DOHH2 (cell line): Measurements from ENCODE around the gene MRPL12.

ENCODE experiments used
- EZH2phosphoT487 ChIP-seq: fragments of 200-600 bp; sonication (generic); IDR thresholded peaks from 2 replicates; pipeline ENCODE4 v1.6.1; 2017; ENCODE audit warnings: borderline replicate concordance, mild to moderate bottlenecking, antibody characterized with exemption, low read length, moderate library complexity, mixed read lengths
- TF ChIP-seq, protein P1 (sequence below): fragments of 200-600 bp; sonication (generic); IDR thresholded peaks from one replicate; pipeline ENCODE4 v1.5.1; 2014; ENCODE audit warnings: antibody characterized with exemption, mild to moderate bottlenecking, low read depth, low read length; ENCODE audit not compliant: poor library complexity, severe bottlenecking

DNA sequence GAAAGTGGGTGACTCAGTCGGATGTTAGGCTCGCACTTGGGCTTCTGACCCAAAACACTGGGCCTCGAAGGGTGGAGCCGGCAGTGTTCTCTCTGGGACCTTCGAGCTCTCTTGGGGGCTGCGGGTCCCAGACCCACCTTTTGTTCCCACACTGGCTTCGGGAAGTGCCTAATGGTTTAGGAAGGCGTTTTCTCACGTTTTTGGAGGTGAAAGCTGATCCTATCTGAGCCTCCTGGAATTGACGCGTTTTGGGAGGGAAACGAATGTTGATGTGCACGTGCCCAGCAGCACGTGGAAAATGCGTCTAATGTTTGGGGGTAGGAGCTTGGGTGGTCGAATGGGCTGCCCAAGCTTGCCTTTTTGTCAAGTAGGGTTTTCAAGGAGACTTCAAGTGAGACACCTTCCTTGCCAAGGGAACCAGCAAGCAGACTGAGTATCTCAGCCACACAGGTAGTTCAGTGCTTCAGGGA lies 18.7 kb upstream of the MRPL12 start:
- TF ChIP-seq EZH2phosphoT487 = no peak
- TF ChIP-seq, protein P1, sequence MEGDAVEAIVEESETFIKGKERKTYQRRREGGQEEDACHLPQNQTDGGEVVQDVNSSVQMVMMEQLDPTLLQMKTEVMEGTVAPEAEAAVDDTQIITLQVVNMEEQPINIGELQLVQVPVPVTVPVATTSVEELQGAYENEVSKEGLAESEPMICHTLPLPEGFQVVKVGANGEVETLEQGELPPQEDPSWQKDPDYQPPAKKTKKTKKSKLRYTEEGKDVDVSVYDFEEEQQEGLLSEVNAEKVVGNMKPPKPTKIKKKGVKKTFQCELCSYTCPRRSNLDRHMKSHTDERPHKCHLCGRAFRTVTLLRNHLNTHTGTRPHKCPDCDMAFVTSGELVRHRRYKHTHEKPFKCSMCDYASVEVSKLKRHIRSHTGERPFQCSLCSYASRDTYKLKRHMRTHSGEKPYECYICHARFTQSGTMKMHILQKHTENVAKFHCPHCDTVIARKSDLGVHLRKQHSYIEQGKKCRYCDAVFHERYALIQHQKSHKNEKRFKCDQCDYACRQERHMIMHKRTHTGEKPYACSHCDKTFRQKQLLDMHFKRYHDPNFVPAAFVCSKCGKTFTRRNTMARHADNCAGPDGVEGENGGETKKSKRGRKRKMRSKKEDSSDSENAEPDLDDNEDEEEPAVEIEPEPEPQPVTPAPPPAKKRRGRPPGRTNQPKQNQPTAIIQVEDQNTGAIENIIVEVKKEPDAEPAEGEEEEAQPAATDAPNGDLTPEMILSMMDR = no peak
